HG03558 (cell line): ENCODE measurements around the gene ATG12.
"Not testable (repeated sequence)": the region's sequence is repeated elsewhere in the genome, so short reads cannot be mapped to it uniquely, and the experiment has no call there.

Experiments used
- ATAC-seq: cut with Tn5 transposase; IDR thresholded peaks from one replicate; pipeline ENCODE4 v1.9.1; 2021; ENCODE audit warnings: moderate number of reproducible peaks; ENCODE audit not compliant: unreplicated experiment; ENCODE audit errors: extremely low read depth

ATG12 gene

DNA sequence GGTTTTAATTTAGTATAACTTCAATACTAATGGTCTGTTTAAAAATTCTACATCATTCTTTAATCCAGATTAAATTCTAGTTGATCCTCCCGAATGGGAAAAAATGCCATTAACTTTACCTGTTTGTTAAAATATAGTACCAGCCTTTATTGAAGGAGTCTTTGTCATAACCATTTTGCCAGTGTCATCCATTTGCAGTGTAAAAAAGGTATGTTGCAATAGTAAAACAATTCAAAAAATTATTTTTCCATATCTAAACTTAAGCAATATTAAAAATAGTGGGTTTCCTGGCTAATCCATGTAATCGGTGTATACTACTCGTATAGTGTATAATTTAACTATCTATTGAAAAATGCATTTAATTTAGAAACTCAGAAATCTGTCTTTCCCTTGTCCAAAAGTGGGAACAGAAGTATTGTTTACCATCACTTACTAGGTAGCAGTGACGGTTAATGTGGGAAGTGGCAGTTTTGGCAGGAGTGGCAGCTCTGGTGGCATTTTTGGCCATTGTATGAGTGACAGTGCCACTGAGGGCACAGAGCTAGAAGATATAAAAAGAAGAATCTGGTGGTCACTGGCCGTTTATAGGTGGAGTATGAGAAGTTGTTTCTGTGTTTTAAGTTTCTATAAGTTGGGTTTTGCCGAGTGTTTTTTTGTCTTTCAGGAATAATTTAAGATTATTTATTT, 2.2 kb upstream of the ATG12 start:
- no peak for ATAC-seq

DNA sequence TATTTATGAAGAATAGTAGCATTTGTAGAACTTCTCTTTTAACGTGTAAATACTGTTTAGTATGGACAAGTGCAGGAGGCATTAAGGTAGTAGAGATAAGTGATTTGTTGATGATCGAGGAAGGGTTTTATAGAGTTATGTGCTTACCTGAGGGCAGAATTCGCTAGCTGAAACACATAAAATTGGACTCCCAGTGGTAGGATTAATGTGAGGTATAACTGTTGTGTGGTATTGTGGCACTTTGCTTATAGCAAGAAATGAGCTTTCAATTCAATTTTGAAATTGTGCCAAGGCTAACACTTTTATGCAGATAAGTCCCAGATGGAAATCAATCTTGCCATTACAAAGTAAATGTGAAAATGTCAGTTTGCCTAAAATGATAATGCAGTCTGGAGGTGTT, 1.6 kb upstream of the ATG12 start:
- no peak for ATAC-seq

GRCh38 chr5:115842089-115842935, 947 bp upstream of the ATG12 start:
- peak; percentile 21 for ATAC-seq

DNA sequence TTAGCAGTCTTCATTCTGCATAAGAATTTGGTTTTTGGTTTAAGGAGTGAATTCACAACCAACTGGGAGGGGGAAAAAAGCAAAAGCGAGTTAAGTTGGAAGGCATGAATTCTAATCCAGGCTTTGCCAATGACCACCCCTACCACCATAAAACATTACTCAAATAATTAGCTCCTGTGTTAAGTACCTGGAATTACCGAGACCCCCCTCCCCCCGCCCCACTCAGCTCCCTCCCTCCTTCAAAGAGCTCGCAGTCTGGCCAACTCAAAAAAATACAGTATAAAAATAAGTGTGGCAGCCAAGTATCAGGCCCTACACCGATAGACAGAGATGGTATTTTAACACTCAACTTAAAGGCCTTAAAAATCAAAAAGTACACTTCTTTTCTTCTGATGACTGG, 492 bp downstream of the ATG12 start:
- ATAC-seq = no peak

DNA sequence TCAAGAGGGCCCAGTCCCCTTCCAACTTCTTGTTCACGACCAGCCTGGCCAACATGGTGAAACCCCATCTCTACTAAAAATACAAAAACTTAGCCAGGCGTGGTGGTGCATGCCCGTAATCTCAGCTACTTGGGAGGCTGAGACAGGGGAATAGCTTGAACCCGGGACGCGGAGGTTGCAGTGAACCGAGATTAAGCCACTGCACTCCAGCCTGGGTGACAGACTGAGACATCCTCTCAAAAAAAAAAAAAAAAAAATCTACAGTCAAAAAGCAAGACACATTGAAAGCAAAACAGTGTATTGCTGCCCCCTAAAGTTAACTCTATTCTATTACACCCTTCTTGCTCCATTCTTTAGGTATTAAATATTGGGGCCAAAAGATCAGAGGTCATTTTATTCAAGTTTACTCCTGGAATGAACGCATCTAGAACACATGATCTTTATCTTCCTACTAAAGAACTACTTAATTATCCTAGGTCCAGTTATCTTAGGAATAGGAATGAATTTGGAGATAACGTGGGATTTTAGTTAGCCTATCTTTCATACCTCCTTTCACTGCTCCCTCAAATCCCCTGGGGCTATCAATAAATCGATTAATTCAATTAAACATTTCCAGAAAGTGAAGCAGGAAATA, 2.4 kb downstream of the ATG12 start:
- ATAC-seq = no peak

DNA sequence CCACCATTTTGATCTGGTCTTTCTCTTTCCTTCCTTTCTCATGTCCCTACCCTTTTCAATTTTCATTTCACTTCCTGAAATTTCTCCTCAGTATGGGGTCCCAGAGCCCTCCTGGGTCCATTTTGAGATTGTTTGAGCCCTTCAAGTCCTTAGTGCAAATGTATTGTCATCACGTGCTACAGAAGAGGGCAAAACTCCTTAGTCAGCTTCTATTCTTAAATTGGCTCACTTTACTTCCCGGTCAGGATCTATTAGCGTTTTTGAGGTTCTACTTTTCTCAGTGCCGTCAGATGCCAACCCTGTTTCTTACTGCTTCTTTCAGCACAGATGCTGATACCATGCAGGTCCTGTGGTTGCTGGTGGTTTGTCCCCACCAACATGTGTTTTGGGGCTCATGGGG, 5.9 kb downstream of the ATG12 start:
- no peak for ATAC-seq

DNA sequence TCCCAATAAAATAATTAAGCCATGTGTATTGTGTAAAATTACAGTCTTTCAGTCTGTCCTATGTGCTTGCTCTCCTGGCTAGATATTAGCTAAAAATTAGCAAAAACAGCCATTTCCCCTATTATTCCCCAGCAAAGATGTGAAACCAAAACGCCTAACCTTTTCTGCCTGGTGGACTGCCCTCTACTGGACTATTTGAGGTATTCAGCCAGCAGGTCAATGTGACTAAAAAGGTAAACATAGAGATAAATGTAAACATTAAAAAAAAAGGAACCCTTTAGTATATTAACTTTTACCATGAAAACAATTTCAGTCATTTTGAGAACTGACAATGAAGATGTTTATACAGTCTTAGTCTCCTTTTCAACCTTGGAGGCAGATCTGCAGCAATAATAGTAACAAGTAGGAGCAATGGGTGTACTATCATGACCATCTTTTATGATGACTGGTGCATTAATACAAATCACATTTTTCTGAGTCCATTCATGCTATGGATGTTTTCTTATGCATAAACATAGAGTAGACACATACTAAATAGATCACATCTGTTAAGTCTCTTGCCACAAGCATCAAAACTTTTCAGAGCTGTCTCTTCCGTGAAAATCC, 10.1 kb downstream of the ATG12 start:
- ATAC-seq = peak; percentile 56

GRCh38 chr5:115829913-115830312, 11.5 kb downstream of the ATG12 start:
- no peak for ATAC-seq

GRCh38 chr5:115825948-115826347, 15.4 kb downstream of the ATG12 start:
- no peak for ATAC-seq

DNA sequence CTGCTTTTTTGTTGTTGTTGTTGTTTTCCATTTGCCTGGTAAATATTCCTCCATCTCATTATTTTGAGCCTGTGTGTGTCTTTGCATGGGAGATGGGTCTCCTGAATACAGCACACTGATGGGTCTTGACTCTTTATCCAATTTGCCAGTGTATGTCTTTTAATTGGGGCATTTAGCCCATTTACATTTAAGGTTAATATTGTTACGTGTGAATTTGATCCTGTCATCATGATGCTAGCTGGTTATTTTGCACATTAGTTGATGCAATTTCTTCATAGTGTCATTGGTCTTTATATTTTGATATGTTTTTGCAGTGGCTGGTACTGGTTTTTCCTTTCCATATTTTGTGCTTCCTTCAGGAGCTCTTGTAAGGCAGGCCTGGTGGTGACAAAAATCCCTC, 16.4 kb downstream of the ATG12 start:
- ATAC-seq = not testable (repeated sequence)

DNA sequence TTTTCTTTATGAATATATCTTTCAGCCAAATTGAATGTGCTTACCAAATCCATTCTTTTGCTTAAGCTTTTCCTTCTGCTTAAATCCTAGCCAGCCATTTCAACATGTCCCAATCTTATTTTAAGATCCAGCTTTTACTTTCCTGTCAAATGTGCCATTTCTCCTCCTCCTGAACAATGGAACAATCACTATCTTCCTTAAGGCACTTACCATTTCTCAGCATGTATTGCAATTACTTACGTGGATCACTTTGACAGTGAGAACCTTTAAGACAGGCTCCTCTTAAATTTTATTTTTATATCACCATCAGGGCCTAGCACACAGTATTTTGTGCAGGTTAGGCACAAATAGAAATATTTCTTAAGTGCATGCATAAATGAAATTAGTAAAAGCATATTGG, 20.5 kb downstream of the ATG12 start:
- no peak for ATAC-seq

DNA sequence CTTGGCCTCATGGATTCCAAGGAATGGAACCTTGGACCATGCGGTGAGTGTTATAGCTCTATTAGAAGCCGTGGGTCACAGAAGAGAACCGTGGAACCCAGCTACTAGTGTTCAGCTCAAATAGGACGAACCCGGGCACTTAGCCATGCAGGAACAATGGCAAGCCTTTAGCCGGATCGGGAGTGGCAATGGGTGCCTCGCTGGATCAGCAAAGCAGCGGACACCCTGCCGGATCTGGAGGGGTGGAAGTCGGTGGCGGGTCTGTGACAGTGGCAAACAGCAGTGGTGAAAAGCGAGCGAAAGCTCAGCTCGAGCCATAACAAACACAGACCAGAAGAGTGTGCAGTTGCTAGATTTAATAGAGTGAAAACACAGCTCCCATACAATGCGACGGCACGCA, 22.5 kb downstream of the ATG12 start:
- no peak for ATAC-seq

GRCh38 chr5:115817386-115817785, 24.0 kb downstream of the ATG12 start:
- ATAC-seq = no peak

GRCh38 chr5:115816226-115817081, 24.9 kb downstream of the ATG12 start, which contains the start of gene CDO1:
TSS of gene CDO1 (minus strand) at chr5:115816659. CDS start at chr5:115816397, 262 bp downstream.
- no peak for ATAC-seq

DNA sequence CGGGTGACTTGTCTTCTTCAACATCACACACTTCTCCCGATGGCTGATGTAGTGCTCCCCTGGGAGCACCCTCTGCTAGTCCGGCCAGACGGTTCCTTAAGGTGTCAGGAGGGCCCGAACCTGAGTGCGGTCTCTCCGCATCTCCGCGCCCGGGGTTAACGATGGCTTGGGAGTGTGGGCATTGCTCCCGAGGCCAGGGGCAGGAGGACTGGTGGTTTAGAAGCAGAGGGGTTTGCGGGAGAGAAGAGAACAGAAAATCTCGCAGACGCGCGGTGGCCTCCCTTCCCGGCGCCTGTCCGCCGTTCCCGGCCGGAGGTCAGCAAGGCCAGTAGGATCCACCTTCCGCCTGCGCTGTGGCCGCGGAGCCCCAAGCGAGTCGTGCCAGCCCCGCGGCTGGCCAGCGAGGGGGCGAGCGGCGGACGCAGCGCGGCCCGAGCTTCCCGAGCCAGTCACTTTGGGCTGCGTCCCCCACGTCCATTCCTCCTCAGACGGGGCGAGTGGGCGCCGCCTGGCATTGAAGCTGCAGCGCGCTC, 25.6 kb downstream of the ATG12 start:
- ATAC-seq = no peak

- ATAC-seq = no peak
These were observed 26.2 kb downstream of the ATG12 start for GRCh38 chr5:115815006-115815692.

GRCh38 chr5:115813719-115814118, 27.6 kb downstream of the ATG12 start:
- ATAC-seq = no peak

GRCh38 chr5:115812372-115812771, 29.0 kb downstream of the ATG12 start:
- ATAC-seq = no peak

GRCh38 chr5:115811406-115811805, 30.0 kb downstream of the ATG12 start:
- no peak for ATAC-seq
